Spleen (tissue), 11 donors: ENCODE measurements around the gene GRIK4. TPM values are rescaled to one million over a fixed set of nuclear protein-coding genes. Genes with fewer than 3 reads are reported as not detected.

ENCODE experiments used
- DNase-seq: peaks from one replicate; pipeline ENCODE4 v3.0.0-alpha.2; 2020
- H3K27ac ChIP-seq, 8 donors: fragments of 200-600 bp; sonication (generic) in 7 of 8; 1 replicate in 4 of 8; 2 replicates in 4 of 8; pipeline versions ENCODE4 v1.5.0 to v1.8.0; 2016 to 2021; ENCODE audit warnings: inconsistent platforms in 4 of 8, mild to moderate bottlenecking in 4 of 8, moderate library complexity in 1 of 8
- H3K27me3 ChIP-seq, 7 donors: fragments of 200-600 bp; sonication (generic) in 6 of 7; replicated peaks in 1 of 7; 1 replicate in 4 of 7; 2 replicates in 3 of 7; pipeline versions ENCODE4 v1.5.0 to v1.8.0; 2016 to 2021; ENCODE audit warnings: inconsistent platforms in 3 of 7, mild to moderate bottlenecking in 1 of 7
- H3K36me3 ChIP-seq, 6 donors: fragments of 200-600 bp; sonication (generic) in 5 of 6; 1 replicate in 4 of 6; 2 replicates in 2 of 6; pipeline versions ENCODE4 v1.5.0 to v1.8.0; 2016 to 2021; ENCODE audit warnings: inconsistent platforms in 2 of 6
- H3K4me1 ChIP-seq, 6 donors: fragments of 200-600 bp; sonication (generic) in 5 of 6; 1 replicate in 3 of 6; 2 replicates in 3 of 6; pipeline versions ENCODE4 v1.5.0 to v1.8.0; 2016 to 2021; ENCODE audit warnings: inconsistent platforms in 3 of 6
- H3K4me3 ChIP-seq, 8 donors: fragments of 200-600 bp; sonication (generic) in 7 of 8; 1 replicate in 4 of 8; 2 replicates in 4 of 8; pipeline versions ENCODE4 v1.5.0 to v1.8.0; 2016 to 2021; ENCODE audit warnings: inconsistent platforms in 4 of 8, mild to moderate bottlenecking in 4 of 8, moderate library complexity in 2 of 8
- H3K9me3 ChIP-seq, 8 donors: fragments of 200-600 bp; sonication (generic) in 7 of 8; 1 replicate in 4 of 8; 2 replicates in 4 of 8; pipeline versions ENCODE4 v1.5.0 to v1.8.0; 2016 to 2021; ENCODE audit warnings: inconsistent platforms in 4 of 8
- POLR2A ChIP-seq, 3 donors: fragments of 450-650 bp; IDR thresholded peaks; one replicate each; pipeline ENCODE4 v1.5.1; 2017; ENCODE audit warnings: antibody characterized with exemption in 3 of 3, mild to moderate bottlenecking in 1 of 3
- POLR2AphosphoS5 ChIP-seq, 3 donors: sonication (generic); formaldehyde crosslinking; IDR thresholded peaks; one replicate each; pipeline ENCODE4 v1.5.1; 2017; ENCODE audit warnings: antibody characterized with exemption in 3 of 3
- WGBS, 5 donors: extraction: QIAGEN DNeasy Blood & Tissue Kit in 3 of 5; methylation state at CpG; one replicate each; pipeline versions ENCODE4 v1.1.5 to v1.1.7; 2013 to 2018; 5-methylcytosine and 5-hydroxymethylcytosine counted together
- intact Hi-C: fragments of 100-400 bp; cut with DNase I; formaldehyde crosslinking; loops from one replicate; pipeline ENCODE4 v1.15.0; 2023; ENCODE audit warnings: low total_unique reads
- polyA plus RNA-seq, 3 donors: library from polyadenylated mRNA; stranded (reverse); fragments of 200-250 nt; gene quantifications; one replicate each; pipeline ENCODE4 v1.2.1, GENCODE V29; 2013
- total RNA-seq, 7 donors: library from RNA; depleted of rRNA in 3 of 7; stranded (reverse); fragments of >200 nt in 3 of 7; fragmentation: NEBNext Ultra II Directional in 4 of 7; extraction: Animal tissue kit (Norgen Biotek cat#: 25700) in 4 of 7; gene quantifications; one replicate each; pipeline versions ENCODE4 v1.1.0 to v1.2.1, GENCODE V29; 2016 to 2021
- TF ChIP-seq, protein P1 (sequence below), 11 experiments: fragments of 200-600 bp in 7 of 11; fragments of 450-650 bp in 4 of 11; sonication (generic) in 4 of 11; IDR thresholded peaks in 8 of 11; conservative IDR thresholded peaks in 3 of 11; 1 replicate in 7 of 11; 2 replicates in 4 of 11; pipeline versions ENCODE4 v1.4.0 to v1.8.0; 2016 to 2021; ENCODE audit warnings: antibody characterized with exemption in 11 of 11, inconsistent platforms in 4 of 11, mild to moderate bottlenecking in 1 of 11
- donor health status: healthy with polysubstance abuse.
- donor health status: DM: no; HTN: no; CAD: no; lungs with moderate emphysema.
- donor health status: DM: no; HTN: no; CAD: no.
- donor health status: Bipolar disorder and iron deficiency.
- donor health status: healthy.
- donor health status: DM: no; HTN: no; CAD: no.
- donor health status: DM: yes; HTN: yes; CAD: no.

Gene GRIK4
- total and polyA plus RNA-seq, 10 donors, result 0.04 to 2.4 (median 0.59) TPM

DNA sequence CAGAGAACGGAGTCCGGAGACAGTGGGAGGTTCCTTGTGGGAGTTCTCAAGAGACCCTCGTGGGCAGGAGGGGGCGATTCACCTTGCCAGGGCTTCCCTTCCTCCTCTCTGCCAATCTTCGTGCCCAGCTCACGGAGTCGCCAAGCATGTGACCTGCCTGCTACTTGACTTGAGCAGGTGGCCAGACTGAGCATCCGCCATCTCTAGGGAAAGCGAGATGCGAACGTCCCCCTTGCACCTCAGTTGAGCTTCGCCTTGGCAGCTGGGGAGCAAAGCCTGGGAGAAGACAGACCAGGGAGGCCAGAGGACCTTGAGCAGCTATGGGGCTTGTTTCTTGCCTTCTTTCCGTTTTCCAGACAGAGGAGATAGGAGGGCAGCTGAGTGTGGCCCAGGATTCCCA, 123.2 kb downstream of the GRIK4 start:
- no peaks in the 10 kb centered on the region for H3K9me3 ChIP-seq
- TF ChIP-seq, protein P1, sequence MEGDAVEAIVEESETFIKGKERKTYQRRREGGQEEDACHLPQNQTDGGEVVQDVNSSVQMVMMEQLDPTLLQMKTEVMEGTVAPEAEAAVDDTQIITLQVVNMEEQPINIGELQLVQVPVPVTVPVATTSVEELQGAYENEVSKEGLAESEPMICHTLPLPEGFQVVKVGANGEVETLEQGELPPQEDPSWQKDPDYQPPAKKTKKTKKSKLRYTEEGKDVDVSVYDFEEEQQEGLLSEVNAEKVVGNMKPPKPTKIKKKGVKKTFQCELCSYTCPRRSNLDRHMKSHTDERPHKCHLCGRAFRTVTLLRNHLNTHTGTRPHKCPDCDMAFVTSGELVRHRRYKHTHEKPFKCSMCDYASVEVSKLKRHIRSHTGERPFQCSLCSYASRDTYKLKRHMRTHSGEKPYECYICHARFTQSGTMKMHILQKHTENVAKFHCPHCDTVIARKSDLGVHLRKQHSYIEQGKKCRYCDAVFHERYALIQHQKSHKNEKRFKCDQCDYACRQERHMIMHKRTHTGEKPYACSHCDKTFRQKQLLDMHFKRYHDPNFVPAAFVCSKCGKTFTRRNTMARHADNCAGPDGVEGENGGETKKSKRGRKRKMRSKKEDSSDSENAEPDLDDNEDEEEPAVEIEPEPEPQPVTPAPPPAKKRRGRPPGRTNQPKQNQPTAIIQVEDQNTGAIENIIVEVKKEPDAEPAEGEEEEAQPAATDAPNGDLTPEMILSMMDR (IDR thresholded peaks at IDR 0.05 in 8 of 11, conservative IDR thresholded peaks at IDR 0.05 in 3 of 11), result no peak
- WGBS, 5 donors, result 72 to 88% (median 83%) methylated on average over 8 to 13 of the region's 13 CpGs
- no peaks in the 10 kb centered on the region for H3K4me1 ChIP-seq
- H3K27ac ChIP-seq, result no peak overlapping the region
- H3K4me3 ChIP-seq, result no peak overlapping the region
- H3K27me3 ChIP-seq, result peaks cover 0 to 9% (median 0%) of the 10 kb centered on the region in 7 donors
- intact Hi-C loops, result no loop called here
- H3K36me3 ChIP-seq, result no peaks in the 10 kb centered on the region
- no peak for DNase-seq

DNA sequence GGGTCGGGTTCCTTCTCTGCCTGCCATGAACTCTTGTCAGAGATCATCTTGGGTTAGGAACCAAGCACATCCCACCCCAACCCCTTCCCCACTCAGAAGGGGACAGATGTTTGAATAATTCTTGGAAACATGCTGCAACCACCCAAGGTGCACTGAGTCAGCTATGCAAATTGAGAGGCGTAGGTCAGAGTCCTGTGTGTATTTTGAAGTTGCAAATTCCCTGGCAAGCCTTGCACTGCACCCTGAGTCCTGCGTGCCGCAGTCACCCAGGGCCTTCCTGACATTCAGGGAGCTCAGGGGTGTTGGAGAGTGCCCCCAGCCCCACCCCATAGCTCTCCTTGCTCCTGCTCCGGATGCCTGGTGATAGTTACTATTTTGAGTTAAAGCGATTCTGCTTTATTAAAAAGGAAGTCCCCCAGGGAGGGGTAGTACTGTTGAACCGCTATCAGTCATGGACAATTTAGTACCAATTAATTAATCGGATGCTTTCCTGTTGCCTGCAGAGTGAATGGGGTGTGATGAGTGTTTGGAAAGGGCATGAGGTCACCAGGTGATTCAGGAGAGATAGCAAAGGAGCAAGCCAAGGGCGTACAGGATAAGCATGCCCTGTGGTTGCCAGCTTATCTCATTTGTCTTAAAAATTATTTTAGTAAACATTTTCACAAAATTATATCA, 123.7 kb downstream of the GRIK4 start:
- no peaks in the 10 kb centered on the region for H3K36me3 ChIP-seq
- no peaks in the 10 kb centered on the region for H3K4me1 ChIP-seq
- no peak overlapping the region for H3K4me3 ChIP-seq
- DNase-seq, result no peak
- TF ChIP-seq, protein P1 (IDR thresholded peaks at IDR 0.05 in 8 of 11, conservative IDR thresholded peaks at IDR 0.05 in 3 of 11), result no peak
- TF ChIP-seq POLR2A (IDR thresholded peaks at IDR 0.05) (no peak), POLR2AphosphoS5 (IDR thresholded peaks at IDR 0.05) (no peak)
- H3K27ac ChIP-seq, result no peak overlapping the region
- peaks cover 0 to 9% (median 0%) of the 10 kb centered on the region in 7 donors for H3K27me3 ChIP-seq
- intact Hi-C loops, result no loop called here
- H3K9me3 ChIP-seq, result no peaks in the 10 kb centered on the region
- WGBS, 5 donors, result 45 to 51% (median 49%) methylated on average over 9 of the region's 9 CpGs

DNA sequence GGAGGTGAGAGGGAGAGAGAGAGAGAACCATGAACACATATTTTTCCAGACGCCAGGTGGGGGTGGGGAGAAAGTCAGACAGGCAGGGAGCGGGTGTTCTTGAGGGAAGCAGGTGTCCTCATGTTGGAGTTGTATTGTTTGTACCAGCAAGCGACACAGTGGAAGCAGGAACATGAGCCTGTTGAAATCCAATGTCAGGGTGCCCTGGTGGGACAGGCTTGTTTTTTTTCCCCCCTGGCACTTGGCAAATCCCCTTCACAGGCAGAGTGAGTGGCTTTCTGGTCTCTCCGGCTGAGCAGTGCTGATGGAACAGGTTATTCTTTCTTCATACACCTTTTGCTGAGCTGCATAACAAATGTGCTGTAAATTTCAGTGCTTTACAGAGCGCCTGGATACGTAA, 125.6 kb downstream of the GRIK4 start:
- TF ChIP-seq POLR2A (IDR thresholded peaks at IDR 0.05) (no peak), POLR2AphosphoS5 (IDR thresholded peaks at IDR 0.05) (no peak)
- TF ChIP-seq, protein P1 (IDR thresholded peaks at IDR 0.05 in 8 of 11, conservative IDR thresholded peaks at IDR 0.05 in 3 of 11), result no peak
- Histone ChIP-seq H3K27ac (no peak overlapping the region), H3K4me1 (no peaks in the 10 kb centered on the region), H3K27me3 (peaks cover 0 to 11% (median 0%) of the 10 kb centered on the region in 7 donors), H3K36me3 (no peaks in the 10 kb centered on the region), H3K4me3 (no peak overlapping the region), H3K9me3 (no peaks in the 10 kb centered on the region)
- 88 to 96% (median 89%) methylated on average over 6 of the region's 6 CpGs for WGBS, 5 donors
- intact Hi-C loops, result no loop called here
- DNase-seq, result no peak

DNA sequence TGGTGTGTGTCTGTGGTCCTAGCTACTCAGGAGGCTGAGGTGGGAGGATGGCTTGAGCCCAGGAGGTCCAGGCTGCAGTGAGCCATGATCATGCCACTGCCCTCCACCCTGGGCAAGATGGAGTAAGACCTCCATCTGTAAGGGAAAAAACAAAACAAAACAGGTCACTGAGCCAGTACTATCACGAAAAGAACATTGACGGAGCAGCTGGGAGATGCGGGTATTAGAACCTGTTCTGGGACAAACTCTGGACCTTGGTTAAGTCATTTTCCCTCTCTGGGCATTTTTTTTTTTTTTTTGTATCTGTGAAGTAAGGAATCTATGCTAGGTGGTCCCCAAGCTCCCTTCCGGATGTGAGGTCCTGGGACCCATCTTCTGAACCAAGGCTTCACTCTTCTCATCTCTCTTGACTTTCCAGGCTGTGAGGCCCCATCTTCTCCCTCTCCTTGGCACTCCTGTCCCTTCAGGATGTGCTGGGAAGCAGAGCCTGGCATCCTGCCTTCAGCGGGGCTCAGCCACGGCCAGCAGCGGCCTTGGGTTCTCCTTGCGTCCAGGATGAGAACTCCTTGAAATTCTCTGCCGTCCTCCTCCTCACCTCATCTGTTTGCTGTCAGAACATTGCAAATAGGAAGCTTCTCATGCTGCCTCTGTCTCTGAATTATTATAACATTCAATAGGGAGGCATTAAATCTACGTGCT, 130.8 kb downstream of the GRIK4 start:
- DNase-seq, result peak; percentile 32
- intact Hi-C loops, result no loop called here
- H3K27me3 ChIP-seq, result peaks cover 0 to 32% (median 0%) of the 10 kb centered on the region in 7 donors
- no peak overlapping the region for H3K4me3 ChIP-seq
- no peaks in the 10 kb centered on the region for H3K9me3 ChIP-seq
- H3K4me1 ChIP-seq, result no peaks in the 10 kb centered on the region
- TF ChIP-seq POLR2A (IDR thresholded peaks at IDR 0.05) (no peak), POLR2AphosphoS5 (IDR thresholded peaks at IDR 0.05) (no peak)
- TF ChIP-seq, protein P1 (IDR thresholded peaks at IDR 0.05 in 8 of 11, conservative IDR thresholded peaks at IDR 0.05 in 3 of 11), result no peak
- WGBS, 5 donors, result 75 to 87% (median 83%) methylated on average over 10 of the region's 10 CpGs
- H3K27ac ChIP-seq, result no peak overlapping the region
- no peaks in the 10 kb centered on the region for H3K36me3 ChIP-seq
